ENCODE results near the gene FBH1.

- TF ChIP-seq CTCF (IDR thresholded peaks at IDR 0.05; ENCODE audit: poor library complexity, severe bottlenecking) (no peak), POLR2AphosphoS5 (IDR thresholded peaks at IDR 0.05) (no peak), TAF1 (IDR thresholded peaks at IDR 0.05; ENCODE audit: low read depth) (no peak)
These were observed 33.4 kb upstream of the FBH1 start for GRCh38 chr10:5856701-5857004.

Data from neural cell (in vitro differentiated cells).